ENCODE measurements around the gene SULF2.

- TF ChIP-seq CTCF (conservative IDR thresholded peaks at IDR 0.05; ENCODE audit: low read length) (no peak), EZH2phosphoT487 (IDR thresholded peaks at IDR 0.05; ENCODE audit: borderline replicate concordance) (no peak)
Measured at GRCh38 chr20:47665221-47665991, 119.9 kb downstream of the SULF2 start.
